ENCODE data around the gene ZNF397. TPM values are rescaled to one million over a fixed set of nuclear protein-coding genes. Genes with fewer than 3 reads are reported as not detected.
A peak's percentile ranks its signal among the peaks of the same experiment; 100 is the strongest.

ZNF397 gene
- total RNA-seq, 1 donor from 2014 or later, result 43.6 TPM

- peak; percentile 94 for DNase-seq (ENCODE audit: low spot score, unreplicated experiment)
- Mint-ChIP-seq H3K4me1 (ENCODE audit: low read depth) (peaks cover 20% of the 10 kb centered on the region), H3K27me3 (no peaks in the 10 kb centered on the region), H3K27ac (peak within 1 kb of the TSS; percentile 99), H3K36me3 (ENCODE audit: insufficient read depth) (peaks cover 25% of the 10 kb centered on the region), H3K9me3 (ENCODE audit: low read depth) (peaks cover 21% of the 10 kb centered on the region), H3K4me3 (ENCODE audit: low read depth) (peak within 1 kb of the TSS; percentile 97)
- no peak for TF ChIP-seq CTCF (IDR thresholded peaks at IDR 0.05; ENCODE audit: unreplicated experiment)
These were observed 49.4 kb downstream of the ZNF397 start, which contains the start of gene ZSCAN30 for GRCh38 chr18:35290094-35290735. Gene ZSCAN30, minus strand, starts transcription at chr18:35290229. Its CDS starts 25,877 bp downstream, at chr18:35264352.

- no peaks in the 10 kb centered on the region for H3K27me3 Mint-ChIP-seq
- DNase-seq (ENCODE audit: low spot score, unreplicated experiment), result no peak
- no peak for TF ChIP-seq CTCF (IDR thresholded peaks at IDR 0.05; ENCODE audit: unreplicated experiment)
- H3K9me3 Mint-ChIP-seq (ENCODE audit: low read depth), result peaks cover 14% of the 10 kb centered on the region
- H3K4me1 Mint-ChIP-seq (ENCODE audit: low read depth), result peaks cover 20% of the 10 kb centered on the region
- peaks cover 25% of the 10 kb centered on the region for H3K36me3 Mint-ChIP-seq (ENCODE audit: insufficient read depth)
- peak overlapping the region; percentile 99 for H3K27ac Mint-ChIP-seq
- H3K4me3 Mint-ChIP-seq (ENCODE audit: low read depth), result peak overlapping the region; percentile 97
These were observed 50.3 kb downstream of the ZNF397 start for GRCh38 chr18:35291166-35291565.

- H3K4me1 Mint-ChIP-seq (ENCODE audit: low read depth), result peaks cover 10% of the 10 kb centered on the region
- no peak overlapping the region for H3K27ac Mint-ChIP-seq
- no peak for TF ChIP-seq CTCF (IDR thresholded peaks at IDR 0.05; ENCODE audit: unreplicated experiment)
- H3K9me3 Mint-ChIP-seq (ENCODE audit: low read depth), result peaks cover 21% of the 10 kb centered on the region
- DNase-seq (ENCODE audit: low spot score, unreplicated experiment), result no peak
- H3K4me3 Mint-ChIP-seq (ENCODE audit: low read depth), result no peak overlapping the region
- no peaks in the 10 kb centered on the region for H3K27me3 Mint-ChIP-seq
- peaks cover 49% of the 10 kb centered on the region for H3K36me3 Mint-ChIP-seq (ENCODE audit: insufficient read depth)
These were observed 55.2 kb downstream of the ZNF397 start for GRCh38 chr18:35296060-35296459.

- DNase-seq (ENCODE audit: low spot score, unreplicated experiment), result no peak
- no peak for TF ChIP-seq CTCF (IDR thresholded peaks at IDR 0.05; ENCODE audit: unreplicated experiment)
- H3K27me3 Mint-ChIP-seq, result no peaks in the 10 kb centered on the region
- H3K4me1 Mint-ChIP-seq (ENCODE audit: low read depth), result no peaks in the 10 kb centered on the region
- peaks cover 67% of the 10 kb centered on the region for H3K9me3 Mint-ChIP-seq (ENCODE audit: low read depth)
- peaks cover 89% of the 10 kb centered on the region for H3K36me3 Mint-ChIP-seq (ENCODE audit: insufficient read depth)
- no peak overlapping the region for H3K4me3 Mint-ChIP-seq (ENCODE audit: low read depth)
- H3K27ac Mint-ChIP-seq, result no peak overlapping the region
These were observed 62.8 kb downstream of the ZNF397 start for GRCh38 chr18:35303610-35304009.

GRCh38 chr18:35306588-35307250 lies 65.9 kb downstream of the ZNF397 start:
- no peak for DNase-seq (ENCODE audit: low spot score, unreplicated experiment)
- peaks cover 72% of the 10 kb centered on the region for H3K36me3 Mint-ChIP-seq (ENCODE audit: insufficient read depth)
- no peaks in the 10 kb centered on the region for H3K27me3 Mint-ChIP-seq
- no peak for TF ChIP-seq CTCF (IDR thresholded peaks at IDR 0.05; ENCODE audit: unreplicated experiment)
- no peaks in the 10 kb centered on the region for H3K4me1 Mint-ChIP-seq (ENCODE audit: low read depth)
- peaks cover 58% of the 10 kb centered on the region for H3K9me3 Mint-ChIP-seq (ENCODE audit: low read depth)
- peak overlapping the region; percentile 34 for H3K27ac Mint-ChIP-seq
- H3K4me3 Mint-ChIP-seq (ENCODE audit: low read depth), result no peak overlapping the region

Other genes with a start within 250 kb of the ZNF397 start
- gene MAPRE2, start 199.6 kb upstream of the ZNF397 start, total RNA-seq, result 47.9 and 51.8 TPM in 2 replicates
- gene ZSCAN30, start 49.2 kb downstream of the ZNF397 start, total RNA-seq, result 27.1 and 34.5 TPM in 2 replicates
- gene ZNF24, start 103.4 kb downstream of the ZNF397 start, total RNA-seq, result 70.3 and 76.1 TPM in 2 replicates
- 4.5 and 5.9 TPM in 2 replicates for gene ZNF396, start 136.3 kb downstream of the ZNF397 start, total RNA-seq

All from progenitor cell of endocrine pancreas (in vitro differentiated cells).